Eye (tissue), 1 donor: ENCODE measurements around the gene CHD1.

Experiments
- DNase-seq: peaks from one replicate; pipeline ENCODE4 v3.0.0-alpha.2; 2015

Gene CHD1

DNA sequence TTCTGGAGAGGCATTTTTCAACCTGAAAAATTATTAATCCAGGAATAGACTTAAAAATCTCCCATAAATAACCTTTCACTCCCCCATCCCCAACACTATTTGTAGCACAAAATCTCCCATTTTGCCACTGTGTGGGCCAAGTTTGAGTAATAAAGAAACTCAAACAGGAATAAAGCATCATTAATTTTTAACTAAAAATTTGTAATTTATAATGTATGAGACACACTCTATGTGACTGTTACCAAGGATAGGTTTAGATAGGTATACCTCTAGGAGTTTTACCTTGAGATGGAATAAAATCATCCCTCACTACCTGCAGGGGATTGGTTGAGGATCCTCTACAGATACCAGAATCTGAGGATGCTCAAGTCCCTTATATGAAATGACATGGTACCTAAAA is 30.1 kb downstream of the CHD1 start:
- no peak for DNase-seq

GRCh38 chr5:98891591-98891990 is 37.2 kb downstream of the CHD1 start:
- DNase-seq: no peak

- no peak for DNase-seq
Observed at GRCh38 chr5:98880598-98880997, 48.2 kb downstream of the CHD1 start.

- no peak for DNase-seq
Observed at GRCh38 chr5:98880151-98880550, 48.7 kb downstream of the CHD1 start.

DNA sequence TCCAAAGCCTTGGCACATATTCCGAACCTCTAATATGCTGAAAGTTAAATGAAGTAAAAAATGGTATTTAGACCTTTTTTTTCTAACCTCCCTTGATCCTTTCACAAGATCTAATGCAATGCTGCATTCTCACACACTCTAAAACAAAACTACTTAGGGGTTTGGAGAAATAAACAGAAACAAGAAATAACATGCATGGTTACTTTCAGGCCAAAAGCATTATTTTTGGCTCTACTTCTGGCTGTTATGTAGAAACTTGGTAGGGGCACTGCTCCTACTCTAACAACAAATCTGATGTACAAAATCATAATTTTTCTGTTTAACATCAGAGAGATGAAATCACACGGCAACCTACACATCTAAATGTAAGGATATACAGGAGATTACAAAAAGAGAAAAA is 51.2 kb downstream of the CHD1 start:
- DNase-seq: no peak

- no peak for DNase-seq
Observed at GRCh38 chr5:98872674-98873073, 56.1 kb downstream of the CHD1 start.

GRCh38 chr5:98865690-98866089 is 63.1 kb downstream of the CHD1 start:
- DNase-seq: peak; percentile 12

GRCh38 chr5:98847054-98847453 is 81.8 kb downstream of the CHD1 start:
- DNase-seq: no peak

DNA sequence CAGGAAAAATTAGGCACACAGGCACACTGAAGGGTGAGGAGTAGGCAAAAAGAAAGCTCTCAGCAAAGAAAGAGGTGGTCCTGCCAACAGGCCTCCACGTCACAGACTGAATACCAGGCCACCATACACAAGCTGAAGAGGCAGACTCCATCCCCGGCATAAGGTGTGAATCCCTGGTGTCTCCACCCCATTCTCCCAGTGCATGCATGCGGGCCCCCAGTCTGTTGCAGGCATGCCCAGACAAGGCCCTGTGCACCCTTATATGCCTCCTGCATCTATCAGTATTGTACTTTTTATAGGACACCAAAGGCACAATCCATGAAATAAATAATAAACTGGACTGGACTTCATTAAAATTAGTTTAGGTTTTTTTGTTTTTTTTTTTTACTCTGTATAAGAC is 82.3 kb downstream of the CHD1 start:
- DNase-seq: no peak

DNA sequence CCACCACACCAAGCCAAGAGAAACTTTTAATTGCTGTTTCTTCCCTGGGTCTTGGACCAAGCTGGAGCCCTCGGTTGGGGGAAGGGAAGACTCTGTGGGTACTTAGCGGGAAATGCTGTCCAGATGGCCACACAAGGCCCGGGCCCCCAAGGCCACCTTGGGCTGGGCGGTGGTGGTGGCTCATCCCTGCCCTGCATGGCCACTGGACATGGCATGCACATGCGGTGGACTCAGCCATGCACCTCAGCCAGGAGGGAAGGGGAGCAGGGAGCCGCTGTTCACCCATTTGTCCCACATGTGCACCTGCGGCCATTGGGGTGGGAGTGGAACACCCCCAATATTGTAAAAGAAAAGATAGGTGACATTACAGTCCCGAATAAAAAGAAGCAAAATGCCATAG is 82.9 kb downstream of the CHD1 start:
- DNase-seq: no peak

- DNase-seq: no peak
Observed at GRCh38 chr5:98844865-98845264, 83.9 kb downstream of the CHD1 start.

GRCh38 chr5:98843481-98843880 is 85.3 kb downstream of the CHD1 start:
- no peak for DNase-seq

DNA sequence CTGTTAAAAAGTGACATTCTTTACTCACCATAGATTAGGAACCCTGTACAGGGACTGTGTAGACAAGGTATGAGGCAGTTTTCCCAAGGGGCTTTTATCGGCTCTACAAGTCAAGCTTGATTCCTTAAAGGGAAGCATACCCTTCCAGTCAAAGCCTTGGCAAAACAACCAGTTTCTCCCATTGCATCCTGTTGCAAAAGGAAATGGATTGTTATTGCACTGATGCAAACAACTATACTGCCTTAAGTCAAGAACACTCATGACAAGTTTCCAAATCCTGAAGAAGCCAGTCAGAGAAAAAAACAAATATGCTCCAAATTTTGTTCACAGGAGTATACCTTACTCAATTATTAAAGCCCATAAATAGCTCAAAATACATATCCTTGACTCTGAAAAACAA is 87.9 kb downstream of the CHD1 start:
- DNase-seq: no peak

DNA sequence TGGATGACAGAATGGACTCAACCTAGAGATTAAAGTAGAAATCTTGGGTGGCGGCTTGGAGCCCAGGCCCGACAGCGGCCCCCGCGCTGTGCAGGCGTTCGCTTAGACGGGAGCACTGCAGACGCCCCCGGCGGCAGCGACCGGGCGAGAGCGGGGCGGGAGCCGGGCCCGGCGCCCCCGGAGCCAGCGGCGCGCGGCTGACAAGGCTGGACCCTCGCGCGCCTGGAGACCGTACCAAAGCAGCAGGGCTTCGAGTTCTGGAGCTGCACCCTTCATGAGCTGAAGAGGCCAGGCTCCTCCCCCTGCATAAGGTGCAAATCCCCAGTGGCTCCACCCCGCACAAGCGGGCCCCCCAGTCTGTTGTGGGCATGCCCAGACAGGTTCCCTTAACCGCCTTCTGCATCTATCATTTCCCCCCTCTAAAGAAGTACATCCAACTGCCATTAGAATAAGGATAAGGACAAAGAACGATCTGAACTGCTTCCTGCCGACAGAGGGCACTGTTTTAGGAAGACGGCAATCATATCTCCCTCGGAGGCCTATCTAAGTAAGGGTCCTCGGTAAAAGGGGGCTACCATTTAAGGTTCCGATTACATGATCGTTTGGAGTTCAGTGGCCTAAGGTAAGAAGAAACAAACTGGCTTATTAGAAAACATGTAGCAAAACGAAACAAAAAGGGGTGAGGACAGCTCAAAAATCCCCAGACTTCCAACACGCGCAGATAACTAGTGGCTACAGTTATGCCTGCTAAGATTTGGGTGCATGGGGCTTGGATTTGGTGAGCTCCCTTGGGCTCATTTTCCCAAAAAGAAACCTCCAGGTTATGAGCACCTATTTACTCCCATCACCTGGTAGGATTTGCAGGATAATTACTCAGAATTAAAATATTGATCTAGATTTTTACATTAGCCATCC is 89.1 kb downstream of the CHD1 start:
- peak; percentile 7 for DNase-seq

DNA sequence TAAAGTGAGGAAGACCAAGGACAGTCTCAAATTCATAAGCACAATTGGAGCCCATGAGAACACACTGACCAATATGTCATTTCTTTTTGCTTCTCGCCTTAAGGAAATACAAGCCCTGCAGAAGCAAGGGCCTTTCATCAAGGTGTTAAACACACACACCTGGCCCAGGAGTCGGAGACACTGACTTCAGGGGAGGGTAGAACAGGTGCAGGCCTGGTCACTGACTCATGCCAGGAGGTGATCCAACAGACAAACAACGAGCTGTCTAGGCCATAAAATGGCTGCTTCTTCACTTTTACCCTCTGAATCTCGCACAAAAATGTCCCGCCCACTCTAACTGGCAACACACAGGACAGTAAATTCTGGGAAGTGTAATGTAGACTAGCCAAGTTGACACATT is 92.6 kb downstream of the CHD1 start:
- no peak for DNase-seq

DNA sequence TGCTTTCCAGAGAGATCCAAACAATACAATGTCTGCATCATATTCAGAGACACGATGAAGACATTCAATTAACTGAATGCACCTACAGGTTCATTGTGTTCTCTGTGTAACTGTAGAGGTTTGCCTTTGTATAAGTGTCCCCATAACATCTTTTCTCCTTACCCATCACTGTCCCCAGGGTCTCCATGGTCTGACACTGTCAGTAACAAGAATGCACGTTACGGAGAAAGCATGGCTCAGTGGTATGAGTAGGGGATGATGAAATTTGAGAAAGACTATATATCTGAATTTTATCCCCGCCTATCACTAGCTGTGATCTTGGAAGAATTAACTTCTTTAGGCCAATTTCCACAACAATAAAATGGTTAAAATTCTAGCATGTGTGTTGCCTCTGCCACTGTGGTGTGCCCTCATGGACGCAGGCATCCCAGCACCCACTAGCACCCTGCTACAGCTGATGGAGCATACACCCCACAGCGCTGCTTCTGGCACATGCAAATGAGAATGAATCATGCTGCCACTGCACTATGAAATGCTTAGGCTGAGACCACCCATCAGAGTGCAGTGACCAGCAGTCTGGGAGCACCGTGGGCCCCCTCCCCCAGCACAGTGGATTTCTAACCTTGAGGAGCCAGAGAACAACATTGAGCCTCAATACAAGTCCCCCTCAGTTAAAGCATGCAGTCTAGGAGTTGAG is 101.1 kb downstream of the CHD1 start:
- DNase-seq: no peak

GRCh38 chr5:98827161-98827560 is 101.6 kb downstream of the CHD1 start:
- peak; percentile 77 for DNase-seq

- DNase-seq: no peak
Observed at GRCh38 chr5:98825582-98826375, 103.0 kb downstream of the CHD1 start.

- no peak for DNase-seq
Observed at GRCh38 chr5:98816582-98817222, 112.1 kb downstream of the CHD1 start.

DNA sequence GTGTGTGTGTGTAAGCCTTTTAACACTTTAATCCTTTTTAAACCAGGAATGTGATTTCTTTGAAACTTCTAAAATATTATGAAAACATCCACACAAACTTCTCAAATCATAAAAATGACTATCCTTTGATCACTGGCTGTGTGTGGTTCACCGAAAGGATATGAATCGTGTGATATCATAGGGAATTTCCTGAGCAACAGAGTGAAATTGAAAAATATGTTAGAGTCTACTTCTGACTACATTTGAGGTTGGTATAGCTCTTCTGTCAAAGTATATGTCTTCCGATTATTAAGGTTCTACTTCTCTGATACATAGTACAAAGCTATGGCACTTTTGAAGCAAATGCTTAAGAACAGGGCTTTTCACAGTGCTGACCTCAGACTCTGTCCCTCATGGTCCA is 115.1 kb downstream of the CHD1 start:
- DNase-seq: no peak

DNA sequence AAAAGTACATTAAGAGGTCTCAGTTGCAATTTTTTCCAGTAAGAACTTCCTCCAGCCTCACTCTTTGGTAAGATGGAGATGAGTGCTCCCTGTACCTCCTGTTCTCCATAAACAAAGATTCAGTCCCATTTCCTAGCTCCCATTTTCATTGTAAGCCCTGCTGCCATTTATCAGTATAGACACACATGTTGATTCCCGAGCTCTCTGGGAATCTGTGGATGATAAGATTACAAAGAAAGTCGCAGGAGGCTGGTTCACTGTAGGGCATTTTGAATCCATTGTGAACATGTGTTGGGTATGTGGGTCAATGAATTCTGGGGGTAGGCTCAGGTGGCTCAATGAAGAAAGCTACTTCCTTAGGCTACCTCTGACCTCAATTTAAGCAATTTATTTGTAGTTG is 118.6 kb downstream of the CHD1 start:
- DNase-seq: no peak

DNA sequence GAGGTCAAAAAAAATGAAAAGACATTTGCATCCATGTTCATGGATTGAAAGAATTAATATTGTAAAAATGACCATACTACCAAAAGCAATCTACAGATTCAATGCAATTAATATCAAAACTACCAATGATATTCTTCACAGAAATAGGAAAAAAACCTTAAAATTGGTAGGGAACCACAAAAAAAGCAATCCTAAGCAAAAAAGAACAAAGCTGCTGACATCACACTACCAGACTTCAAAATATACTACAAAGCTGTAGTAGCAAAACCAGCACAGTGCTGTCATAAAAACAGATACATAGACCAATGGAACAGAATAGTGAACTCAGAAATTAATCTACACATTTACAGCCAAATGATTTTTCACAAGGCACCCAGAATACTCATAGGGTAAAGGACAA is 121.0 kb downstream of the CHD1 start:
- DNase-seq: no peak

DNA sequence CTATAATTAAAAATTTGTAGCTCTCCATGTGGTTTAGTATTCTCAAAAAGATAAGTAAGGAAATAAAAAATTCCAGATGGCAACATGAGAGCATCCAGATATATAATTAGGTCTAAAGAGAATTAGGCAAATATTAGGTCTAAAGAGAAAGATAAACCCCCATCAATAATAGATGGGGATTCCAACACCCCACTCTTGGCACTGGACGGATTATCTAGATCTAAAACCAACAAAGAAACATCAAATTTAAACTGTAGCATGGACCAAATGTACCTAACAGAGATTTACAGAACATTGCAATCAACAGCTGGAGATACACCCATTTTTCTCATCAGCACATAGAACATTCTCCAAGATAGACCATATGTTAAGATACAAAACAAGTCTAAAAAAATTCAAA is 123.7 kb downstream of the CHD1 start:
- DNase-seq: no peak
